Measurements from ENCODE around the gene C16orf96. TPM values are rescaled to one million over a fixed set of nuclear protein-coding genes. Genes with fewer than 3 reads are reported as not detected.

The C16orf96 gene
- total and polyA plus RNA-seq, 2 of the 8 experiments (the other 6 are each of a cell fraction or from before 2014, with no cell fraction given): 1.0 to 1.3 TPM

- no peak for TF ChIP-seq CHD7 (IDR thresholded peaks at IDR 0.05; ENCODE audit: insufficient replicate concordance, low read length)
- TF ChIP-seq MAFK (IDR thresholded peaks at IDR 0.05; ENCODE audit: low read depth, low read length): no peak
- no peak for TF ChIP-seq ATF2 (IDR thresholded peaks at IDR 0.05; ENCODE audit: low read length)
- no peak for TF ChIP-seq GTF2F1 (IDR thresholded peaks at IDR 0.05; ENCODE audit: borderline replicate concordance, low read depth, low read length)
- no peak for TF ChIP-seq PHF8 (conservative IDR thresholded peaks at IDR 0.05; ENCODE audit: low read depth, low read length)
- TF ChIP-seq RFX5 (IDR thresholded peaks at IDR 0.05; ENCODE audit: borderline replicate concordance, low read depth, low read length): no peak
- TF ChIP-seq TEAD4 (IDR thresholded peaks at IDR 0.05; ENCODE audit: low read depth, low read length): no peak
- no peak for TF ChIP-seq CBX5 (IDR thresholded peaks at IDR 0.05; ENCODE audit: low read depth, low read length)
- TF ChIP-seq EZH2 (IDR thresholded peaks at IDR 0.05; ENCODE audit: low read depth, low read length, severe bottlenecking): no peak
- no peak for TF ChIP-seq POU5F1 (IDR thresholded peaks at IDR 0.05; ENCODE audit: low read depth, low read length)
- TF ChIP-seq KDM5A (IDR thresholded peaks at IDR 0.05; ENCODE audit: low read length): no peak
Measured at GRCh38 chr16:4647644-4647980, 91.5 kb downstream of the C16orf96 start (continued).

Measured in H1 (cell line).